WTC11 (cell line): Measurements from ENCODE around the gene CRIP1. TPM values are rescaled to one million over a fixed set of nuclear protein-coding genes. Genes with fewer than 3 reads are reported as not detected.

Experiments
- ATAC-seq: fragments of 200-7000 bp; cut with Tn5 transposase; 2 replicates; pipeline ENCODE4 v1.10.0; 2021; ENCODE audit warnings: mild to moderate bottlenecking, moderate library complexity
- CTCF ChIA-PET: fragments of 300-600 bp; sonication (Branson Sonifier 250); formaldehyde crosslinking; loops from one replicate; lab custom pipeline; 2021; ENCODE audit warnings: antibody characterized with exemption; lab: Charles Lee
- POLR2A ChIA-PET: fragments of 350-600 bp; sonication (Branson Sonifier 250); formaldehyde crosslinking; loops from one replicate; lab custom pipeline; 2021; ENCODE audit warnings: antibody characterized with exemption; lab: Charles Lee
- DNase-seq: peaks from one replicate; pipeline ENCODE4 v3.0.0; 2021; ENCODE audit warnings: low spot score
- H3K27ac Mint-ChIP-seq: 2 replicates; pipeline ENCODE4 v1.8.0; 2021; ENCODE audit warnings: mixed read lengths
- H3K27me3 Mint-ChIP-seq: 2 replicates; pipeline ENCODE4 v1.8.0; 2021; ENCODE audit warnings: low read depth, mild to moderate bottlenecking, moderate library complexity, mixed read lengths
- H3K36me3 Mint-ChIP-seq: 2 replicates; pipeline ENCODE4 v1.8.0; 2021; ENCODE audit warnings: mixed read lengths
- H3K4me1 Mint-ChIP-seq: 2 replicates; pipeline ENCODE4 v1.8.0; 2022; ENCODE audit warnings: mixed read lengths
- H3K4me3 Mint-ChIP-seq: 2 replicates; pipeline ENCODE4 v1.8.0; 2021; ENCODE audit warnings: mild to moderate bottlenecking, moderate library complexity, mixed read lengths
- H3K9me3 Mint-ChIP-seq: 2 replicates; pipeline ENCODE4 v1.8.0; 2021; ENCODE audit warnings: mixed read lengths
- CREB1 ChIP-seq: sonication (generic); formaldehyde crosslinking; IDR thresholded peaks from 2 replicates; pipeline ENCODE4 v1.8.0; 2023; ENCODE audit warnings: mild to moderate bottlenecking, missing genetic modification reagents
- E2F5 ChIP-seq: sonication (generic); formaldehyde crosslinking; IDR thresholded peaks from 2 replicates; pipeline ENCODE4 v1.8.1; 2022; ENCODE audit warnings: mild to moderate bottlenecking, moderate library complexity, missing genetic modification reagents
- FOXP1 ChIP-seq: sonication (generic); formaldehyde crosslinking; IDR thresholded peaks from 2 replicates; pipeline ENCODE4 v1.8.0; 2022; ENCODE audit warnings: missing genetic modification reagents, mild to moderate bottlenecking, moderate library complexity, borderline replicate concordance
- HMGA2 ChIP-seq: fragments of 250-450 bp; sonication (Bioruptor Pico); IDR thresholded peaks from 2 replicates; pipeline ENCODE4 v1.4.0; 2021; ENCODE audit warnings: mild to moderate bottlenecking, moderate library complexity
- KAT7 ChIP-seq: sonication (generic); formaldehyde crosslinking; IDR thresholded peaks from 2 replicates; pipeline ENCODE4 v1.8.1; 2023; ENCODE audit warnings: missing genetic modification reagents, mild to moderate bottlenecking, borderline replicate concordance
- MLX ChIP-seq: sonication (generic); formaldehyde crosslinking; IDR thresholded peaks from 2 replicates; pipeline ENCODE4 v1.8.1; 2023; ENCODE audit warnings: mild to moderate bottlenecking, missing genetic modification reagents, moderate library complexity
- MXD4 ChIP-seq: fragments of 250-450 bp; sonication (Bioruptor Pico); IDR thresholded peaks from 2 replicates; pipeline ENCODE4 v1.8.0; 2021; ENCODE audit warnings: mild to moderate bottlenecking, moderate library complexity, borderline replicate concordance
- NFATC4 ChIP-seq: fragments of 250-450 bp; sonication (Bioruptor Pico); IDR thresholded peaks from 2 replicates; pipeline ENCODE4 v1.9.0; 2021; ENCODE audit warnings: mild to moderate bottlenecking
- NR2C2 ChIP-seq: sonication (generic); formaldehyde crosslinking; IDR thresholded peaks from 2 replicates; pipeline ENCODE4 v1.8.0; 2022; ENCODE audit warnings: mild to moderate bottlenecking, missing genetic modification reagents
- PRDM15 ChIP-seq: sonication (generic); formaldehyde crosslinking; IDR thresholded peaks from 2 replicates; pipeline ENCODE4 v1.8.0; 2022; ENCODE audit warnings: missing genetic modification reagents
- SOX15 ChIP-seq: fragments of 250-450 bp; sonication (Bioruptor Pico); IDR thresholded peaks from 2 replicates; pipeline ENCODE4 v1.9.0; 2021; ENCODE audit warnings: mild to moderate bottlenecking
- ZNF121 ChIP-seq: sonication (generic); formaldehyde crosslinking; IDR thresholded peaks from 2 replicates; pipeline ENCODE4 v1.8.0; 2023; ENCODE audit warnings: missing genetic modification reagents
- ZNF138 ChIP-seq: sonication (generic); formaldehyde crosslinking; conservative IDR thresholded peaks from 2 replicates; pipeline ENCODE4 v1.8.1; 2022; ENCODE audit warnings: mild to moderate bottlenecking, moderate library complexity, missing genetic modification reagents
- ZNF219 ChIP-seq: sonication (generic); formaldehyde crosslinking; IDR thresholded peaks from 2 replicates; pipeline ENCODE4 v1.8.0; 2023; ENCODE audit warnings: missing genetic modification reagents, mild to moderate bottlenecking, borderline replicate concordance
- ZNF317 ChIP-seq: sonication (generic); formaldehyde crosslinking; IDR thresholded peaks from 2 replicates; pipeline ENCODE4 v1.8.1; 2023; ENCODE audit warnings: low read depth, mild to moderate bottlenecking, moderate library complexity, missing genetic modification reagents, borderline replicate concordance
- ZNF532 ChIP-seq: fragments of 250-450 bp; sonication (Bioruptor Pico); IDR thresholded peaks from 2 replicates; pipeline ENCODE4 v1.9.0; 2021; ENCODE audit warnings: mild to moderate bottlenecking, borderline replicate concordance
- ZNF671 ChIP-seq: fragments of 250-450 bp; sonication (Bioruptor Pico); IDR thresholded peaks from 2 replicates; pipeline ENCODE4 v1.8.0; 2021; ENCODE audit warnings: mild to moderate bottlenecking
- total RNA-seq: library from RNA; stranded (reverse); gene quantifications from 3 replicates; pipeline ENCODE4 v1.2.3, GENCODE V29; 2021

CRIP1 gene
- total RNA-seq, 1 experiment from 2014 or later, result 9.0 TPM

GRCh38 chr14:105475269-105476096 is 11.2 kb upstream of the CRIP1 start:
- peaks cover 7% of the 10 kb centered on the region; the same call in 1 of the 2 replicates for H3K4me1 Mint-ChIP-seq
- TF ChIP-seq NFATC4 (no peak), FOXP1 (CRISPR knock-in tag) (no peak), KAT7 (CRISPR knock-in tag) (no peak), HMGA2 (CRISPR knock-in tag) (no peak), ZNF219 (no peak), ZNF671 (CRISPR knock-in tag) (no peak), ZNF317 (CRISPR knock-in tag) (no peak), PRDM15 (no peak), ZNF138 (no peak), MXD4 (CRISPR knock-in tag) (no peak), CREB1 (CRISPR knock-in tag) (no peak), SOX15 (no peak), ZNF532 (CRISPR knock-in tag) (no peak), NR2C2 (CRISPR knock-in tag) (no peak), E2F5 (CRISPR knock-in tag) (no peak)
- H3K27me3 Mint-ChIP-seq, result peaks cover 50% of the 10 kb centered on the region
- DNase-seq, result no peak
- POLR2A ChIA-PET, result no interaction called here
- H3K4me3 Mint-ChIP-seq, result peak overlapping the region; percentile 49
- no peak overlapping the region for H3K27ac Mint-ChIP-seq
- ATAC-seq, result peak; percentile 2; the same call in 1 of the 2 replicates
- H3K9me3 Mint-ChIP-seq, result no peaks in the 10 kb centered on the region
- CTCF ChIA-PET, result interaction anchor here (1.0 to 1.8 kb wide), 3 partner anchors 10 to 112 kb away, joined by 3 to 9 read pairs (median 3); no protein-coding TSS in a partner anchor
- no peaks in the 10 kb centered on the region for H3K36me3 Mint-ChIP-seq

GRCh38 chr14:105476097-105476830 is 10.4 kb upstream of the CRIP1 start:
- no peak overlapping the region for H3K27ac Mint-ChIP-seq
- H3K9me3 Mint-ChIP-seq, result no peaks in the 10 kb centered on the region
- ATAC-seq (no peak), DNase-seq (no peak)
- POLR2A ChIA-PET, result no interaction called here
- H3K4me3 Mint-ChIP-seq, result peak overlapping the region; percentile 49; the same call in 1 of the 2 replicates
- H3K4me1 Mint-ChIP-seq, result peaks cover 13% of the 10 kb centered on the region; the same call in 1 of the 2 replicates
- peaks cover 57% of the 10 kb centered on the region for H3K27me3 Mint-ChIP-seq
- CTCF ChIA-PET, result interaction anchor here (1.0 to 1.8 kb wide), 4 partner anchors 9 to 113 kb away, joined by 3 to 9 read pairs (median 3); no protein-coding TSS in a partner anchor
- TF ChIP-seq KAT7 (CRISPR knock-in tag) (no peak), ZNF121 (CRISPR knock-in tag) (peak; percentile 51; the same call in 1 of the 2 replicates), MLX (no peak)
- H3K36me3 Mint-ChIP-seq, result no peaks in the 10 kb centered on the region
